H1 (cell line): ENCODE results near the gene CXCL11. TPM values are rescaled to one million over a fixed set of nuclear protein-coding genes. Genes with fewer than 3 reads are reported as not detected.
A peak's percentile ranks its signal among the peaks of the same experiment; 100 is the strongest.

ENCODE experiments used
- CTCF ChIA-PET: fragments of 300-600 bp; sonication (Branson Sonifier 250); formaldehyde crosslinking; loops from one replicate; lab custom pipeline; 2021; ENCODE audit not compliant: partially characterized antibody; lab: Charles Lee
- POLR2A ChIA-PET: fragments of 300-600 bp; sonication (Branson Sonifier 250); formaldehyde crosslinking; loops from one replicate; lab custom pipeline; 2021; ENCODE audit warnings: inconsistent platforms; ENCODE audit not compliant: partially characterized antibody; lab: Charles Lee
- DNase-seq, 2 experiments: peaks; one replicate each; pipeline versions ENCODE4 v3.0.0 to v3.0.0-alpha.2; 2010 to 2022; ENCODE audit warnings: low spot score in 2 of 2, low read depth in 1 of 2, mixed read lengths in 1 of 2
- FAIRE-seq: peaks from 2 replicates; lab custom pipeline; 2011; peaks lifted over from hg19 to GRCh38; lab: Jason Lieb, UNC
- H2AFZ ChIP-seq: 2 replicates; pipeline ENCODE4 v1.8.1; 2012; ENCODE audit warnings: low read length, inconsistent platforms
- H2AK5ac ChIP-seq: 2 replicates; pipeline ENCODE4 v1.6.1; 2013; ENCODE audit warnings: low read depth, low read length
- H2BK120ac ChIP-seq: replicated peaks from 2 replicates; pipeline ENCODE3; 2013; ENCODE audit warnings: low read depth, low read length, inconsistent platforms
- H2BK12ac ChIP-seq: 2 replicates; pipeline ENCODE4 v1.6.1; 2013; ENCODE audit warnings: low read depth, low read length
- H2BK15ac ChIP-seq: 2 replicates; pipeline ENCODE4 v1.6.1; 2013; ENCODE audit warnings: low read length
- H2BK20ac ChIP-seq: 2 replicates; pipeline ENCODE4 v1.6.1; 2013; ENCODE audit warnings: low read length
- H2BK5ac ChIP-seq: 2 replicates; pipeline ENCODE4 v1.6.1; 2013; ENCODE audit warnings: low read depth, low read length
- H3K14ac ChIP-seq: 2 replicates; pipeline ENCODE4 v1.6.1; 2013; ENCODE audit warnings: inconsistent platforms; ENCODE audit not compliant: insufficient read length
- H3K18ac ChIP-seq: 2 replicates; pipeline ENCODE4 v1.6.1; 2013; ENCODE audit warnings: low read length; ENCODE audit errors: extremely low read depth
- H3K23ac ChIP-seq: 2 replicates; pipeline ENCODE4 v1.6.1; 2013; ENCODE audit warnings: inconsistent platforms; ENCODE audit not compliant: insufficient read length
- H3K23me2 ChIP-seq: 2 replicates; pipeline ENCODE4 v1.6.1; 2013; ENCODE audit warnings: low read depth, low read length
- H3K27ac ChIP-seq: 2 replicates; pipeline ENCODE4 v1.6.1; 2011; ENCODE audit warnings: low read depth, low read length, inconsistent platforms
- H3K27me3 ChIP-seq, 4 experiments: replicated peaks in 1 of 4; 1 replicate in 1 of 4; 2 replicates in 3 of 4; pipeline versions ENCODE4 v1.6.1 to v1.8.1; 2011 to 2013; ENCODE audit warnings: low read length in 3 of 4, mild to moderate bottlenecking in 3 of 4, inconsistent platforms in 2 of 4, mixed read lengths in 2 of 4, moderate library complexity in 1 of 4; ENCODE audit not compliant: control insufficient read depth in 3 of 4, insufficient read depth in 3 of 4; ENCODE audit errors: extremely low read depth in 1 of 4
- H3K36me3 ChIP-seq, 4 experiments: 2 replicates each; pipeline versions ENCODE4 v1.6.1 to v1.8.1; 2011 to 2013; ENCODE audit warnings: mild to moderate bottlenecking in 4 of 4, low read length in 3 of 4, moderate library complexity in 2 of 4, control low read depth in 1 of 4, inconsistent platforms in 1 of 4; ENCODE audit not compliant: insufficient read depth in 4 of 4, control insufficient read depth in 2 of 4
- H3K4ac ChIP-seq: replicated peaks from 2 replicates; pipeline ENCODE3; 2013; ENCODE audit warnings: low read length, low read depth, mixed read lengths, inconsistent platforms; ENCODE audit not compliant: insufficient read length
- H3K4me1 ChIP-seq, 4 experiments: replicated peaks in 1 of 4; 1 replicate in 1 of 4; 2 replicates in 3 of 4; pipeline versions ENCODE4 v1.6.1 to v1.8.1; 2011 to 2013; ENCODE audit warnings: low read length in 3 of 4, inconsistent platforms in 2 of 4, mixed read lengths in 1 of 4; ENCODE audit not compliant: insufficient read depth in 4 of 4, control insufficient read depth in 3 of 4
- H3K4me2 ChIP-seq, 2 experiments: 2 replicates each; pipeline versions ENCODE4 v1.6.1 to v1.8.1; 2011 to 2013; ENCODE audit warnings: low read depth in 2 of 2, low read length in 2 of 2, control low read depth in 1 of 2, inconsistent platforms in 1 of 2, mild to moderate bottlenecking in 1 of 2; ENCODE audit not compliant: insufficient read depth in 1 of 2
- H3K4me3 ChIP-seq, 4 experiments: fragments of 200-600, 300-600 bp in 1 of 4; sonication (generic), shearing (Covaris generic), sonication (Bioruptor Twin) in 1 of 4; 2 replicates each; pipeline versions ENCODE4 v1.5.1 to v1.8.1; 2011 to 2016; ENCODE audit warnings: low read length in 4 of 4, low read depth in 3 of 4, control low read depth in 2 of 4, inconsistent platforms in 2 of 4, mild to moderate bottlenecking in 2 of 4, mixed read lengths in 1 of 4, moderate library complexity in 1 of 4; ENCODE audit not compliant: insufficient read depth in 2 of 4; ENCODE audit errors: extremely low read depth in 1 of 4
- H3K56ac ChIP-seq: replicated peaks from 2 replicates; pipeline ENCODE3; 2013; ENCODE audit warnings: low read depth, mild to moderate bottlenecking, mixed read lengths, low read length, inconsistent platforms; ENCODE audit not compliant: insufficient read length
- H3K79me1 ChIP-seq: 2 replicates; pipeline ENCODE4 v1.6.1; 2013; ENCODE audit warnings: low read depth, low read length, control low read depth
- H3K79me2 ChIP-seq, 2 experiments: 2 replicates each; pipeline versions ENCODE4 v1.6.1 to v1.8.1; 2012 to 2013; ENCODE audit warnings: low read length in 2 of 2, mild to moderate bottlenecking in 2 of 2, inconsistent platforms in 1 of 2; ENCODE audit not compliant: insufficient read depth in 2 of 2, control insufficient read depth in 1 of 2
- H3K9ac ChIP-seq, 4 experiments: replicated peaks in 1 of 4; 1 replicate in 1 of 4; 2 replicates in 3 of 4; pipeline versions ENCODE4 v1.6.1 to v1.8.1; 2011 to 2013; ENCODE audit warnings: low read depth in 3 of 4, low read length in 3 of 4, control low read depth in 2 of 4, mild to moderate bottlenecking in 2 of 4, moderate library complexity in 2 of 4, inconsistent platforms in 1 of 4; ENCODE audit errors: extremely low read depth in 1 of 4
- H3K9me3 ChIP-seq, 2 experiments: 2 replicates each; pipeline versions ENCODE4 v1.6.1 to v1.8.1; 2012 to 2013; ENCODE audit warnings: mild to moderate bottlenecking in 2 of 2, moderate library complexity in 2 of 2, control low read depth in 1 of 2, inconsistent platforms in 1 of 2, low read depth in 1 of 2, low read length in 1 of 2, mixed read lengths in 1 of 2; ENCODE audit not compliant: insufficient read depth in 2 of 2
- H4K20me1 ChIP-seq, 2 experiments: replicated peaks in 1 of 2; 2 replicates each; pipeline versions ENCODE3 to v1.8.1; 2011 to 2013; ENCODE audit warnings: inconsistent platforms in 2 of 2, low read length in 2 of 2, mild to moderate bottlenecking in 1 of 2; ENCODE audit not compliant: insufficient read depth in 2 of 2, control insufficient read depth in 1 of 2
- H4K5ac ChIP-seq: 2 replicates; pipeline ENCODE4 v1.6.1; 2013; ENCODE audit warnings: low read length, low read depth, mixed read lengths, inconsistent platforms; ENCODE audit not compliant: insufficient read length
- H4K8ac ChIP-seq: 2 replicates; pipeline ENCODE4 v1.8.0; 2013; ENCODE audit warnings: mild to moderate bottlenecking, moderate library complexity, low read length, inconsistent platforms; ENCODE audit not compliant: insufficient read depth; ENCODE audit errors: extremely low read depth
- H4K91ac ChIP-seq: replicated peaks from 2 replicates; pipeline ENCODE3; 2013; ENCODE audit warnings: low read length, mixed read lengths, inconsistent platforms; ENCODE audit not compliant: insufficient read length
- ATF2 ChIP-seq: IDR thresholded peaks from 2 replicates; pipeline ENCODE4 v1.6.1; 2012; ENCODE audit warnings: low read length, inconsistent platforms
- KDM5A ChIP-seq: fragments of 200-600 bp; IDR thresholded peaks from 2 replicates; pipeline ENCODE4 v1.7.1; 2012; ENCODE audit warnings: mild to moderate bottlenecking, low read length, inconsistent platforms, mixed read lengths
- MAX ChIP-seq: IDR thresholded peaks from 2 replicates; pipeline ENCODE4 v1.6.1; 2012; ENCODE audit warnings: inconsistent platforms
- PHF8 ChIP-seq: fragments of 200-600 bp; sonication (generic); conservative IDR thresholded peaks from 2 replicates; pipeline ENCODE4 v1.7.1; 2012; ENCODE audit warnings: low read depth, mild to moderate bottlenecking, inconsistent platforms, low read length, moderate library complexity
- POU5F1 ChIP-seq: IDR thresholded peaks from 2 replicates; pipeline ENCODE4 v1.6.1; 2011; ENCODE audit warnings: low read depth, mild to moderate bottlenecking, low read length, moderate library complexity
- RBBP5 ChIP-seq: IDR thresholded peaks from 2 replicates; pipeline ENCODE4 v1.7.1; 2012; ENCODE audit warnings: low read depth, mild to moderate bottlenecking, inconsistent platforms, low read length, moderate library complexity, borderline replicate concordance
- TBP ChIP-seq: IDR thresholded peaks from 2 replicates; pipeline ENCODE4 v1.6.1; 2011; ENCODE audit warnings: low read depth, low read length, improper control_type of control experiment
- TCF12 ChIP-seq: IDR thresholded peaks from 2 replicates; pipeline ENCODE4 v1.6.1; 2011; ENCODE audit warnings: low read depth, mild to moderate bottlenecking, low read length
- WGBS, 2 experiments: shearing (Covaris generic) in 1 of 2; methylation state at CpG; one replicate each; pipeline versions ENCODE4 v1.1.6 to v1.1.7; 2013 to 2015; ENCODE audit warnings: low lambda C conversion rate in 2 of 2, mixed read lengths in 2 of 2, inconsistent platforms in 1 of 2, low coverage in 1 of 2, missing lambda C conversion rate in 1 of 2; ENCODE audit not compliant: insufficient replicate concordance in 2 of 2, insufficient coverage in 1 of 2, insufficient read length in 1 of 2; ENCODE audit errors: extremely low coverage in 1 of 2, missing lambda C conversion rate in 1 of 2; 5-methylcytosine and 5-hydroxymethylcytosine counted together
- polyA plus RNA-seq, 7 experiments: library from polyadenylated mRNA; depleted of rRNA in 3 of 7; stranded (reverse) in 5 of 7; unstranded in 2 of 7; fragments of >200 nt in 5 of 7; fragments of 200-250 nt in 2 of 7; gene quantifications; 1 replicate in 5 of 7; 2 replicates in 1 of 7; 4 replicates in 1 of 7; pipeline versions ENCODE4 v1.2.1 to v1.2.3, GENCODE V29; 2011 to 2013; ENCODE audit warnings: missing spikeins in 2 of 7, mixed read lengths in 2 of 7
- total RNA-seq: library from RNA; stranded (reverse); fragmentation: NEBNext Ultra II Directional; extraction: Animal tissue kit (Norgen Biotek cat#: 25700); gene quantifications from 2 replicates; pipeline ENCODE4 v1.2.1, GENCODE V29; 2021

CXCL11 gene
- total and polyA plus RNA-seq, 2 of the 8 experiments (the other 6 are each of a cell fraction or from before 2014, with no cell fraction given) = 0.18 TPM; not detected in 1

- no peak overlapping the region for H3K18ac ChIP-seq
- no peaks in the 10 kb centered on the region for H3K27me3 ChIP-seq
- no peak overlapping the region for H3K56ac ChIP-seq
- POLR2A ChIA-PET = no interaction called here
- H3K9me3 ChIP-seq = no peaks in the 10 kb centered on the region
- CTCF ChIA-PET = interaction anchor here (0.8 kb wide), 1 partner anchor 28 kb away, joined by 4 read pairs; no protein-coding TSS in a partner anchor
- H4K20me1 ChIP-seq = no peaks in the 10 kb centered on the region
- no peak overlapping the region for H2BK5ac ChIP-seq
- H2BK15ac ChIP-seq = no peak overlapping the region
- H3K23ac ChIP-seq = no peak overlapping the region
- H3K9ac ChIP-seq = no peak overlapping the region
- no peaks in the 10 kb centered on the region for H3K79me1 ChIP-seq
- H3K4ac ChIP-seq = no peak overlapping the region
- no peaks in the 10 kb centered on the region for H3K36me3 ChIP-seq
- DNase-seq (no peak), FAIRE-seq (no peak)
- H2BK120ac ChIP-seq = no peak overlapping the region
- no peak overlapping the region for H2AK5ac ChIP-seq
- H3K79me2 ChIP-seq = no peaks in the 10 kb centered on the region
- no peak overlapping the region for H3K14ac ChIP-seq
- no peak overlapping the region for H2BK12ac ChIP-seq
- H4K8ac ChIP-seq = no peak overlapping the region; the same call in 1 of the 2 replicates
- no peak overlapping the region for H4K5ac ChIP-seq
- no peak overlapping the region for H3K4me2 ChIP-seq
- peak overlapping the region; percentile 86; the same call in 1 of the 2 replicates for H2AFZ ChIP-seq
- H3K27ac ChIP-seq = no peak overlapping the region
- no peak overlapping the region for H4K91ac ChIP-seq
- H2BK20ac ChIP-seq = no peak overlapping the region
- no peak overlapping the region for H3K4me3 ChIP-seq
- H3K4me1 ChIP-seq = no peaks in the 10 kb centered on the region
- 94% methylated on average over 6 of the region's 6 CpGs; no CpG with 5 or more reads in 1 of the 2 experiments for WGBS, 2 experiments
- no peaks in the 10 kb centered on the region for H3K23me2 ChIP-seq
- TF ChIP-seq TCF12 (no peak), TBP (no peak), ATF2 (no peak), PHF8 (no peak), POU5F1 (no peak), MAX (no peak), RBBP5 (no peak), KDM5A (no peak)
These were observed 7.5 kb downstream of the CXCL11 start for GRCh38 chr4:76028350-76028765.
